ENCODE data around the gene TTF2. TPM values are rescaled to one million over a fixed set of nuclear protein-coding genes. Genes with fewer than 3 reads are reported as not detected.

The TTF2 gene
- total and polyA plus RNA-seq, 2 donors, result 5.8 to 26.3 TPM

GRCh38 chr1:117036018-117036461, 24.1 kb upstream of the TTF2 start:
- H3K27me3 ChIP-seq (ENCODE audit: control insufficient read depth in 2 of 2, insufficient read depth in 1 of 2, low read length in 1 of 2), result no peaks in the 10 kb centered on the region
- no peak for DNase-seq (ENCODE audit: low read depth in 6 of 9, low spot score in 9 of 9)

GRCh38 chr1:117037802-117038201, 22.3 kb upstream of the TTF2 start:
- WGBS, result 96% methylated on average over 1 of the region's 1 CpG
- Histone ChIP-seq H3K4me1 (ENCODE audit: control insufficient read depth in 2 of 2, insufficient read depth in 2 of 2, low read length in 2 of 2) (peaks cover 9 to 14% of the 10 kb centered on the region in 2 donors), H3K4me3 (ENCODE audit: low read length in 2 of 2) (no peak overlapping the region), H3K27ac (ENCODE audit: low read depth in 1 of 2, low read length in 1 of 2) (no peak overlapping the region), H3K36me3 (ENCODE audit: control insufficient read depth in 2 of 2, insufficient read depth in 2 of 2, low read length in 1 of 2) (no peaks in the 10 kb centered on the region), H3K27me3 (ENCODE audit: control insufficient read depth in 2 of 2, insufficient read depth in 1 of 2, low read length in 1 of 2) (no peaks in the 10 kb centered on the region), H3K9me3 (ENCODE audit: control insufficient read depth in 2 of 2, insufficient read depth in 1 of 2, low read length in 1 of 2) (peaks cover 0 to 3% of the 10 kb centered on the region in 2 donors)
- DNase-seq (ENCODE audit: low read depth in 6 of 9, low spot score in 9 of 9), result no peak

More at GRCh38 chr1:117036018-117036461, 24.1 kb upstream of the TTF2 start:
- H3K36me3 ChIP-seq (ENCODE audit: control insufficient read depth in 2 of 2, insufficient read depth in 2 of 2, low read length in 1 of 2), result no peaks in the 10 kb centered on the region
- H3K9me3 ChIP-seq (ENCODE audit: control insufficient read depth in 2 of 2, insufficient read depth in 1 of 2, low read length in 1 of 2), result no peaks in the 10 kb centered on the region
- 91% methylated on average over 6 of the region's 6 CpGs for WGBS
- H3K4me3 ChIP-seq (ENCODE audit: low read length in 2 of 2), result no peak overlapping the region
- H3K27ac ChIP-seq (ENCODE audit: low read depth in 1 of 2, low read length in 1 of 2), result no peak overlapping the region
- H3K4me1 ChIP-seq (ENCODE audit: control insufficient read depth in 2 of 2, insufficient read depth in 2 of 2, low read length in 2 of 2), result peaks cover 9 to 14% of the 10 kb centered on the region in 2 donors

GRCh38 chr1:117038236-117038635, 21.9 kb upstream of the TTF2 start:
- no peak overlapping the region for H3K4me3 ChIP-seq (ENCODE audit: low read length in 2 of 2)
- peaks cover 0 to 3% of the 10 kb centered on the region in 2 donors for H3K9me3 ChIP-seq (ENCODE audit: control insufficient read depth in 2 of 2, insufficient read depth in 1 of 2, low read length in 1 of 2)
- H3K27me3 ChIP-seq (ENCODE audit: control insufficient read depth in 2 of 2, insufficient read depth in 1 of 2, low read length in 1 of 2), result no peaks in the 10 kb centered on the region
- no peaks in the 10 kb centered on the region for H3K36me3 ChIP-seq (ENCODE audit: control insufficient read depth in 2 of 2, insufficient read depth in 2 of 2, low read length in 1 of 2)
- no peak for DNase-seq (ENCODE audit: low read depth in 6 of 9, low spot score in 9 of 9)
- H3K27ac ChIP-seq (ENCODE audit: low read depth in 1 of 2, low read length in 1 of 2), result no peak overlapping the region
- H3K4me1 ChIP-seq (ENCODE audit: control insufficient read depth in 2 of 2, insufficient read depth in 2 of 2, low read length in 2 of 2), result peaks cover 6 to 10% of the 10 kb centered on the region in 2 donors
- 97% methylated on average over 6 of the region's 6 CpGs for WGBS

GRCh38 chr1:117044217-117044616, 15.9 kb upstream of the TTF2 start:
- Histone ChIP-seq H3K9me3 (ENCODE audit: control insufficient read depth in 2 of 2, insufficient read depth in 1 of 2, low read length in 1 of 2) (peaks cover 0 to 3% of the 10 kb centered on the region in 2 donors), H3K27me3 (ENCODE audit: control insufficient read depth in 2 of 2, insufficient read depth in 1 of 2, low read length in 1 of 2) (no peaks in the 10 kb centered on the region), H3K4me1 (ENCODE audit: control insufficient read depth in 2 of 2, insufficient read depth in 2 of 2, low read length in 2 of 2) (peaks cover 8 to 14% of the 10 kb centered on the region in 2 donors), H3K4me3 (ENCODE audit: low read length in 2 of 2) (no peak overlapping the region), H3K36me3 (ENCODE audit: control insufficient read depth in 2 of 2, insufficient read depth in 2 of 2, low read length in 1 of 2) (no peaks in the 10 kb centered on the region), H3K27ac (ENCODE audit: low read depth in 1 of 2, low read length in 1 of 2) (no peak overlapping the region)
- no peak for DNase-seq (ENCODE audit: low read depth in 6 of 9, low spot score in 9 of 9)
- 98% methylated on average over 1 of the region's 1 CpG for WGBS

GRCh38 chr1:117045644-117046043, 14.5 kb upstream of the TTF2 start:
- H3K4me3 ChIP-seq (ENCODE audit: low read length in 2 of 2), result no peak overlapping the region
- 95% methylated on average over 2 of the region's 2 CpGs for WGBS

GRCh38 chr1:117046781-117047180, 13.3 kb upstream of the TTF2 start:
- 97% methylated on average over 4 of the region's 4 CpGs for WGBS
- Histone ChIP-seq H3K27me3 (ENCODE audit: control insufficient read depth in 2 of 2, insufficient read depth in 1 of 2, low read length in 1 of 2) (no peaks in the 10 kb centered on the region), H3K27ac (ENCODE audit: low read depth in 1 of 2, low read length in 1 of 2) (no peak overlapping the region), H3K9me3 (ENCODE audit: control insufficient read depth in 2 of 2, insufficient read depth in 1 of 2, low read length in 1 of 2) (peaks cover 0 to 3% of the 10 kb centered on the region in 2 donors), H3K4me3 (ENCODE audit: low read length in 2 of 2) (no peak overlapping the region), H3K4me1 (ENCODE audit: control insufficient read depth in 2 of 2, insufficient read depth in 2 of 2, low read length in 2 of 2) (peaks cover 20 to 34% of the 10 kb centered on the region in 2 donors), H3K36me3 (ENCODE audit: control insufficient read depth in 2 of 2, insufficient read depth in 2 of 2, low read length in 1 of 2) (no peaks in the 10 kb centered on the region)
- no peak for DNase-seq (ENCODE audit: low read depth in 6 of 9, low spot score in 9 of 9)

More at GRCh38 chr1:117045644-117046043, 14.5 kb upstream of the TTF2 start:
- DNase-seq (ENCODE audit: low read depth in 6 of 9, low spot score in 9 of 9), result no peak
- H3K4me1 ChIP-seq (ENCODE audit: control insufficient read depth in 2 of 2, insufficient read depth in 2 of 2, low read length in 2 of 2), result peaks cover 14 to 25% of the 10 kb centered on the region in 2 donors
- H3K9me3 ChIP-seq (ENCODE audit: control insufficient read depth in 2 of 2, insufficient read depth in 1 of 2, low read length in 1 of 2), result peaks cover 0 to 3% of the 10 kb centered on the region in 2 donors
- H3K27ac ChIP-seq (ENCODE audit: low read depth in 1 of 2, low read length in 1 of 2), result no peak overlapping the region
- no peaks in the 10 kb centered on the region for H3K36me3 ChIP-seq (ENCODE audit: control insufficient read depth in 2 of 2, insufficient read depth in 2 of 2, low read length in 1 of 2)
- H3K27me3 ChIP-seq (ENCODE audit: control insufficient read depth in 2 of 2, insufficient read depth in 1 of 2, low read length in 1 of 2), result no peaks in the 10 kb centered on the region

GRCh38 chr1:117047271-117047670, 12.9 kb upstream of the TTF2 start:
- no peaks in the 10 kb centered on the region for H3K9me3 ChIP-seq (ENCODE audit: control insufficient read depth in 2 of 2, insufficient read depth in 1 of 2, low read length in 1 of 2)
- 93% methylated on average over 2 of the region's 2 CpGs for WGBS
- H3K36me3 ChIP-seq (ENCODE audit: control insufficient read depth in 2 of 2, insufficient read depth in 2 of 2, low read length in 1 of 2), result no peaks in the 10 kb centered on the region
- DNase-seq (ENCODE audit: low read depth in 6 of 9, low spot score in 9 of 9), result no peak
- H3K27me3 ChIP-seq (ENCODE audit: control insufficient read depth in 2 of 2, insufficient read depth in 1 of 2, low read length in 1 of 2), result no peaks in the 10 kb centered on the region
- no peak overlapping the region for H3K27ac ChIP-seq (ENCODE audit: low read depth in 1 of 2, low read length in 1 of 2)
- H3K4me1 ChIP-seq (ENCODE audit: control insufficient read depth in 2 of 2, insufficient read depth in 2 of 2, low read length in 2 of 2), result peaks cover 25 to 39% of the 10 kb centered on the region in 2 donors
- H3K4me3 ChIP-seq (ENCODE audit: low read length in 2 of 2), result no peak overlapping the region

- WGBS, result 88% methylated on average over 5 of the region's 5 CpGs
- Histone ChIP-seq H3K4me1 (ENCODE audit: control insufficient read depth in 2 of 2, insufficient read depth in 2 of 2, low read length in 2 of 2) (peaks cover 26 to 42% of the 10 kb centered on the region in 2 donors), H3K27ac (ENCODE audit: low read depth in 1 of 2, low read length in 1 of 2) (peak overlapping the region; percentile 19 to 89), H3K27me3 (ENCODE audit: control insufficient read depth in 2 of 2, insufficient read depth in 1 of 2, low read length in 1 of 2) (no peaks in the 10 kb centered on the region), H3K9me3 (ENCODE audit: control insufficient read depth in 2 of 2, insufficient read depth in 1 of 2, low read length in 1 of 2) (no peaks in the 10 kb centered on the region), H3K4me3 (ENCODE audit: low read length in 2 of 2) (no peak overlapping the region), H3K36me3 (ENCODE audit: control insufficient read depth in 2 of 2, insufficient read depth in 2 of 2, low read length in 1 of 2) (no peaks in the 10 kb centered on the region)
- DNase-seq (ENCODE audit: low read depth in 6 of 9, low spot score in 9 of 9), result peak in 1 of 9 donors; percentile 35
These were observed 10.3 kb upstream of the TTF2 start for GRCh38 chr1:117049857-117050256.

- Histone ChIP-seq H3K9me3 (ENCODE audit: control insufficient read depth in 2 of 2, insufficient read depth in 1 of 2, low read length in 1 of 2) (peaks cover 0 to 2% of the 10 kb centered on the region in 2 donors), H3K36me3 (ENCODE audit: control insufficient read depth in 2 of 2, insufficient read depth in 2 of 2, low read length in 1 of 2) (no peaks in the 10 kb centered on the region), H3K27me3 (ENCODE audit: control insufficient read depth in 2 of 2, insufficient read depth in 1 of 2, low read length in 1 of 2) (no peaks in the 10 kb centered on the region), H3K4me3 (ENCODE audit: low read length in 2 of 2) (peak overlapping the region; percentile 9 to 33), H3K4me1 (ENCODE audit: control insufficient read depth in 2 of 2, insufficient read depth in 2 of 2, low read length in 2 of 2) (peaks cover 26 to 42% of the 10 kb centered on the region in 2 donors), H3K27ac (ENCODE audit: low read depth in 1 of 2, low read length in 1 of 2) (peak overlapping the region; percentile 76 to 78)
- peak in 4 of 9 donors; percentile 36 to 72 (median 49) for DNase-seq (ENCODE audit: low read depth in 6 of 9, low spot score in 9 of 9)
- 23% methylated on average over 8 of the region's 8 CpGs for WGBS
These were observed 8.7 kb upstream of the TTF2 start for GRCh38 chr1:117051224-117052064.
